GM23338 (cell line): Measurements from ENCODE around the gene RGS19. TPM values are rescaled to one million over a fixed set of nuclear protein-coding genes. Genes with fewer than 3 reads are reported as not detected.

Source experiments
- ATAC-seq: fragments of 200-7000 bp; cut with Tn5 transposase; 3 replicates; pipeline ENCODE4 v1.9.1; 2020
- DNase-seq: peaks from one replicate; pipeline ENCODE4 v3.0.0-alpha.2; 2015; ENCODE audit warnings: low spot score
- H2AFZ ChIP-seq: fragments of 200-600 bp; sonication (generic); 2 replicates; pipeline ENCODE4 v1.8.0; 2016; ENCODE audit warnings: antibody characterized with exemption, mild to moderate bottlenecking, moderate library complexity
- H3F3A ChIP-seq: fragments of 200-600 bp; sonication (generic); replicated peaks from 2 replicates; pipeline ENCODE4 v1.8.0; 2017; ENCODE audit warnings: antibody characterized with exemption, mixed run types, low read depth
- H3K27ac ChIP-seq: fragments of 200-600 bp; sonication (generic); 2 replicates; pipeline ENCODE4 v1.6.1; 2016; ENCODE audit warnings: low read depth
- H3K27me3 ChIP-seq: fragments of 200-600 bp; sonication (generic); 2 replicates; pipeline ENCODE4 v1.8.0; 2016; ENCODE audit warnings: mild to moderate bottlenecking, mixed run types, moderate library complexity; ENCODE audit not compliant: insufficient read depth
- H3K36me3 ChIP-seq: fragments of 200-600 bp; sonication (generic); 2 replicates; pipeline ENCODE4 v1.8.0; 2016; ENCODE audit warnings: mild to moderate bottlenecking; ENCODE audit not compliant: insufficient read depth
- H3K4me1 ChIP-seq: fragments of 200-600 bp; sonication (generic); 2 replicates; pipeline ENCODE4 v1.8.0; 2016; ENCODE audit warnings: mild to moderate bottlenecking, moderate library complexity; ENCODE audit not compliant: insufficient read depth
- H3K4me2 ChIP-seq: fragments of 200-600 bp; sonication (generic); 2 replicates; pipeline ENCODE4 v1.7.1; 2017; ENCODE audit warnings: mixed run types
- H3K4me3 ChIP-seq: fragments of 200-600 bp; sonication (generic); 2 replicates; pipeline ENCODE4 v1.6.1; 2016; ENCODE audit warnings: mixed run types
- H3K79me2 ChIP-seq: fragments of 200-600 bp; sonication (generic); replicated peaks from 2 replicates; pipeline ENCODE4 v1.8.0; 2017; ENCODE audit warnings: mild to moderate bottlenecking; ENCODE audit not compliant: insufficient read depth
- H3K9me2 ChIP-seq: fragments of 200-600 bp; sonication (generic); 2 replicates; pipeline ENCODE4 v1.8.0; 2017; ENCODE audit not compliant: insufficient read depth
- H4K20me1 ChIP-seq: fragments of 200-600 bp; sonication (generic); replicated peaks from 2 replicates; pipeline ENCODE4 v1.8.0; 2017; ENCODE audit warnings: mild to moderate bottlenecking; ENCODE audit not compliant: insufficient read depth
- H3K27ac Mint-ChIP-seq: 2 replicates; pipeline ENCODE4 v1.8.0; 2020; ENCODE audit warnings: inconsistent platforms, mild to moderate bottlenecking, moderate library complexity, mixed read lengths
- H3K27me3 Mint-ChIP-seq: 3 replicates; pipeline ENCODE4 v1.8.0; 2022; ENCODE audit warnings: low read depth, mild to moderate bottlenecking, moderate library complexity, mixed read lengths, inconsistent platforms; ENCODE audit not compliant: insufficient read depth, poor library complexity
- H3K36me3 Mint-ChIP-seq: 3 replicates; pipeline ENCODE4 v1.8.0; 2021; ENCODE audit warnings: low read depth, mild to moderate bottlenecking, inconsistent platforms, moderate library complexity, mixed read lengths
- H3K4me1 Mint-ChIP-seq: 3 replicates; pipeline ENCODE4 v1.8.0; 2020; ENCODE audit warnings: mild to moderate bottlenecking, inconsistent platforms, mixed read lengths
- H3K4me3 Mint-ChIP-seq: 3 replicates; pipeline ENCODE4 v1.8.0; 2021; ENCODE audit warnings: moderate library complexity, mild to moderate bottlenecking, inconsistent platforms, mixed read lengths
- H3K9me3 Mint-ChIP-seq: 3 replicates; pipeline ENCODE4 v1.8.0; 2020; ENCODE audit warnings: moderate library complexity, mild to moderate bottlenecking, inconsistent platforms, mixed read lengths
- CREB1 ChIP-seq: fragments of 250-450 bp; sonication (Bioruptor Pico); IDR thresholded peaks from 2 replicates; pipeline ENCODE4 v1.5.0; 2020; ENCODE audit warnings: low read depth, mild to moderate bottlenecking, moderate library complexity
- CTCF ChIP-seq, 2 experiments: fragments of 200-600 bp in 1 of 2; sonication (generic) in 1 of 2; conservative IDR thresholded peaks; 2 replicates each; pipeline versions ENCODE4 v1.5.1 to v1.6.1; 2016 to 2017; ENCODE audit warnings: antibody characterized with exemption in 2 of 2, low read depth in 2 of 2, mild to moderate bottlenecking in 2 of 2, moderate library complexity in 1 of 2
- ETS1 ChIP-seq: IDR thresholded peaks from 2 replicates; pipeline ENCODE4 v1.6.1; 2016; ENCODE audit warnings: antibody characterized with exemption
- EZH2 ChIP-seq: fragments of 200-600 bp; sonication (generic); IDR thresholded peaks from one replicate; pipeline ENCODE4 v1.8.0; 2017; ENCODE audit warnings: antibody characterized with exemption, mild to moderate bottlenecking, low read depth; ENCODE audit not compliant: unreplicated experiment
- EZH2phosphoT487 ChIP-seq: fragments of 200-600 bp; sonication (generic); IDR thresholded peaks from one replicate; pipeline ENCODE4 v1.8.1; 2018; ENCODE audit warnings: antibody characterized with exemption; ENCODE audit not compliant: unreplicated experiment
- JUNB ChIP-seq: IDR thresholded peaks from one replicate; pipeline ENCODE4 v1.6.1; 2016; ENCODE audit warnings: antibody characterized with exemption; ENCODE audit not compliant: unreplicated experiment
- POLR2AphosphoS5 ChIP-seq: IDR thresholded peaks from 2 replicates; pipeline ENCODE4 v1.6.1; 2016; ENCODE audit warnings: antibody characterized with exemption, low read depth
- REST ChIP-seq: IDR thresholded peaks from one replicate; pipeline ENCODE4 v1.6.1; 2018; ENCODE audit warnings: antibody characterized with exemption; ENCODE audit not compliant: unreplicated experiment
- STAT1 ChIP-seq: IDR thresholded peaks from one replicate; pipeline ENCODE4 v1.6.1; 2016; ENCODE audit warnings: antibody characterized with exemption; ENCODE audit not compliant: unreplicated experiment
- ZNF331 ChIP-seq: fragments of 250-450 bp; sonication (Bioruptor Pico); IDR thresholded peaks from 2 replicates; pipeline ENCODE4 v1.5.0; 2020; ENCODE audit warnings: low read depth, mild to moderate bottlenecking, moderate library complexity
- polyA plus RNA-seq: library from polyadenylated mRNA; unstranded; fragments of >200 nt; fragmentation: Nextera tagmentation; extraction: Ambion mirVana; gene quantifications from 2 replicates; pipeline ENCODE4 v1.2.1, GENCODE V29; 2016
- total RNA-seq: library from RNA; depleted of rRNA; stranded (reverse); fragments of >200 nt; shearing (Covaris generic); gene quantifications from 2 replicates; pipeline ENCODE4 v1.2.3, GENCODE V29; 2014

The RGS19 gene
- total and polyA plus RNA-seq, 2 experiments from 2014 or later: 13.1 to 19.7 TPM

DNA sequence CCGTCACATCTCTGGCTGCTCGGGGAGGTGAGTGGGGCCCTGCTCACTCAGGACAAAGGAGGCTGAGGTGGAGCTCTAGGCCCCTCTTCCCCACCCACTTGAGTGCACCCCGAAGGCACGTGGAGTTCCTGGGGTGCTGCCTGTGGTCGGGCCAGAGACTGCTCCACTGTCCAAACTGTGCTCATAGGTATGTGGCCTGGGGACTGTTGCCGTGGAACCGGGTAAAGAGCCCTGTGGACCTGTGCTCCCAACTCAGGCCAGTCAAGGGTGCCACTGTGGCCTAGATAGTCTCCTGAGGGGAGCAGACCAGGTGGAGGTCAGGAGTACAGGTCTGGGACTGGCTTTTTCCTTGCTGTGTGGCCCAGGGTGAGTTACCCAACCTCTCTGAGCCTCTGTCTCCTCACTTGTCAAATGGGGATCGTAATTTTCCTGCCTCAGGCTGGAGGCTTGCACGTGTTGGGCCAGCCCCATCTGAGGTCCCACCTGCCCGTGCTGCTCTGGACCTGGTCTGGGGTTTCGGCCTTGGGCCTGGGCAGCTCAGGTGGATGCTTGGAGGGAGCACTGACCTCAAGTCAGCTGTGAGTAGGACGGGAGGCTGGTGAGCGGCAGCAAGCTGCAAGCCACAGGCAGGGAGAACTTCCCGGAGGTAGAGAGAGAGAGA is 40.5 kb upstream of the RGS19 start:
- Histone ChIP-seq H3K27ac (no peak overlapping the region), H3F3A (no peaks in the 10 kb centered on the region), H3K9me2 (no peaks in the 10 kb centered on the region), H3K4me1 (no peaks in the 10 kb centered on the region; the same call in 1 of the 2 replicates), H3K79me2 (no peaks in the 10 kb centered on the region), H3K27me3 (no peaks in the 10 kb centered on the region), H3K4me3 (peak overlapping the region; percentile 38; the same call in 1 of the 2 replicates), H3K4me2 (peak overlapping the region; percentile 55), H2AFZ (no peak overlapping the region), H4K20me1 (no peaks in the 10 kb centered on the region), H3K36me3 (no peaks in the 10 kb centered on the region)
- peaks cover 4% of the 10 kb centered on the region; the same call in 2 of the 3 replicates for H3K4me1 Mint-ChIP-seq
- ATAC-seq (peak; percentile 26), DNase-seq (no peak)
- peak overlapping the region; percentile 53 for H3K4me3 Mint-ChIP-seq
- no peaks in the 10 kb centered on the region for H3K36me3 Mint-ChIP-seq
- H3K27me3 Mint-ChIP-seq: peaks cover 11% of the 10 kb centered on the region
- H3K27ac Mint-ChIP-seq: no peak overlapping the region
- TF ChIP-seq CREB1 (CRISPR knock-in tag): no peak
- TF ChIP-seq EZH2phosphoT487: no peak
- no peak for TF ChIP-seq JUNB
- no peak for TF ChIP-seq ZNF331 (CRISPR knock-in tag)
- no peak for TF ChIP-seq ETS1
- TF ChIP-seq POLR2AphosphoS5: no peak
- TF ChIP-seq EZH2: no peak
- TF ChIP-seq REST: no peak
- no peak for TF ChIP-seq CTCF (conservative IDR thresholded peaks at IDR 0.05; ENCODE audit: low read depth in 2 of 2)
- TF ChIP-seq STAT1: no peak
- peaks cover 7% of the 10 kb centered on the region for H3K9me3 Mint-ChIP-seq
